Mucosa of descending colon (tissue), 3 donors: ENCODE results near the gene FOXB1. TPM values are rescaled to one million over a fixed set of nuclear protein-coding genes. Genes with fewer than 3 reads are reported as not detected.

Experiments used
- ATAC-seq: fragments of 200-7000 bp; cut with Tn5 transposase; one replicate; pipeline ENCODE4 v1.9.1; 2020; ENCODE audit warnings: mild to moderate bottlenecking, moderate library complexity
- DNase-seq, 3 donors: peaks; one replicate each; pipeline ENCODE4 v3.0.0-alpha.2; 2020
- H3K36me3 ChIP-seq: fragments of 200-600 bp; one replicate; pipeline ENCODE4 v1.8.0; 2021; ENCODE audit warnings: low read depth, mild to moderate bottlenecking
- H3K4me1 ChIP-seq: fragments of 200-600 bp; one replicate; pipeline ENCODE4 v1.8.0; 2021; ENCODE audit warnings: low read depth, mild to moderate bottlenecking
- H3K4me3 ChIP-seq: fragments of 200-600 bp; one replicate; pipeline ENCODE4 v1.8.0; 2021; ENCODE audit warnings: mild to moderate bottlenecking
- H3K9me3 ChIP-seq: fragments of 200-600 bp; one replicate; pipeline ENCODE4 v1.8.0; 2021; ENCODE audit warnings: mild to moderate bottlenecking
- intact Hi-C, 2 donors: fragments of 100-400 bp; cut with DNase I in 1 of 2; cut with micrococcal nuclease in 1 of 2; formaldehyde crosslinking; loops; one replicate each; pipeline versions ENCODE4 v1.11.0 to v1.11.1; 2022; cut with DNase I, micrococcal nuclease
- long read RNA-seq, 2 donors: library from polyadenylated mRNA; unstranded; transcript quantifications; one replicate each; pipeline ENCODE4 v2.0.0, GENCODE V29; 2019 to 2021
- total RNA-seq, 3 donors: library from RNA; stranded (reverse); fragmentation: NEBNext Ultra II Directional in 2 of 3; extraction: Animal tissue kit (Norgen Biotek cat#: 25700) in 2 of 3; gene quantifications; one replicate each; pipeline versions ENCODE4 v1.2.1 to v1.2.4, GENCODE V29; 2021 to 2023
- TF ChIP-seq, protein P1 (sequence below): fragments of 200-600 bp; IDR thresholded peaks from one replicate; pipeline ENCODE4 v1.8.0; 2022; ENCODE audit warnings: antibody characterized with exemption, mild to moderate bottlenecking
- donor health status: DM: no; HTN: no; CAD: no; lungs with moderate emphysema.
- donor health status: DM: no; HTN: no; CAD: no.
- donor health status: DM: no; HTN: yes; CAD: no.

The FOXB1 gene
- not detected for total RNA-seq
- long read RNA-seq, donor 1: 0 reads
- long read RNA-seq, donor 2: 0 reads

GRCh38 chr15:60004009-60004845, at the start of gene FOXB1:
TSS of gene FOXB1 (plus strand) at chr15:60004311. CDS start at chr15:60004964, 653 bp downstream.
- intact Hi-C loops: no loop called here
- no peak within 1 kb of the TSS for H3K4me3 ChIP-seq
- ATAC-seq: peak; percentile 26
- H3K4me1 ChIP-seq: peaks cover 22% of the 10 kb centered on the region
- no peak for DNase-seq
- H3K36me3 ChIP-seq: no peaks in the 10 kb centered on the region
- TF ChIP-seq, protein P1, sequence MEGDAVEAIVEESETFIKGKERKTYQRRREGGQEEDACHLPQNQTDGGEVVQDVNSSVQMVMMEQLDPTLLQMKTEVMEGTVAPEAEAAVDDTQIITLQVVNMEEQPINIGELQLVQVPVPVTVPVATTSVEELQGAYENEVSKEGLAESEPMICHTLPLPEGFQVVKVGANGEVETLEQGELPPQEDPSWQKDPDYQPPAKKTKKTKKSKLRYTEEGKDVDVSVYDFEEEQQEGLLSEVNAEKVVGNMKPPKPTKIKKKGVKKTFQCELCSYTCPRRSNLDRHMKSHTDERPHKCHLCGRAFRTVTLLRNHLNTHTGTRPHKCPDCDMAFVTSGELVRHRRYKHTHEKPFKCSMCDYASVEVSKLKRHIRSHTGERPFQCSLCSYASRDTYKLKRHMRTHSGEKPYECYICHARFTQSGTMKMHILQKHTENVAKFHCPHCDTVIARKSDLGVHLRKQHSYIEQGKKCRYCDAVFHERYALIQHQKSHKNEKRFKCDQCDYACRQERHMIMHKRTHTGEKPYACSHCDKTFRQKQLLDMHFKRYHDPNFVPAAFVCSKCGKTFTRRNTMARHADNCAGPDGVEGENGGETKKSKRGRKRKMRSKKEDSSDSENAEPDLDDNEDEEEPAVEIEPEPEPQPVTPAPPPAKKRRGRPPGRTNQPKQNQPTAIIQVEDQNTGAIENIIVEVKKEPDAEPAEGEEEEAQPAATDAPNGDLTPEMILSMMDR: no peak
- no peaks in the 10 kb centered on the region for H3K9me3 ChIP-seq

- Histone ChIP-seq H3K4me3 (no peak overlapping the region), H3K4me1 (no peaks in the 10 kb centered on the region), H3K9me3 (peaks cover 20% of the 10 kb centered on the region), H3K36me3 (no peaks in the 10 kb centered on the region)
- intact Hi-C loops: no loop called here
- DNase-seq (no peak), ATAC-seq (no peak)
- TF ChIP-seq, protein P1: no peak
These were observed 45.8 kb upstream of the FOXB1 start for GRCh38 chr15:59958288-59958687.

GRCh38 chr15:59960318-59960717, 43.8 kb upstream of the FOXB1 start:
- Histone ChIP-seq H3K36me3 (no peaks in the 10 kb centered on the region), H3K9me3 (peaks cover 24% of the 10 kb centered on the region), H3K4me1 (no peaks in the 10 kb centered on the region), H3K4me3 (no peak overlapping the region)
- ATAC-seq (no peak), DNase-seq (no peak)
- intact Hi-C loops: no loop called here
- TF ChIP-seq, protein P1: no peak

GRCh38 chr15:59963322-59963721, 40.8 kb upstream of the FOXB1 start:
- H3K36me3 ChIP-seq: no peaks in the 10 kb centered on the region
- no peak overlapping the region for H3K4me3 ChIP-seq
- DNase-seq (no peak), ATAC-seq (no peak)
- intact Hi-C loops: no loop called here
- TF ChIP-seq, protein P1: no peak
- H3K4me1 ChIP-seq: no peaks in the 10 kb centered on the region
- H3K9me3 ChIP-seq: peaks cover 24% of the 10 kb centered on the region

DNA sequence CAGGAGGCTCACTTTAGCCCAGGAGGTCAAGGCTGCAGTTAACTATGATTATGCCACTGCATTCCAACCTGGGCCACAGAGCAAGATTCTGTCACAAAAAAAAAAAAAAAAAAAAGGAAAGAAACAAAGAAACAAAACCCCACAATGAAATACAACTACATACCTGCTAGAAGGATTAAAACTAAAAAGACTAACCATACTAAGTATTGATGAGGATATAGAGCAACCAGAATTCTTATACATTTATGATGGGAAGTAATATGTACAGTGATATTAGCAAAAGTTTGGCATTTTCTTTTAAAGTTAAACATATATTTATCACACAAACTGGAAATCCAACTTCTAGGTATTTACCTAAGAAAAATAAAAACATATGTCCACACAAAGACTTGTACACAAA, 40.2 kb upstream of the FOXB1 start:
- intact Hi-C loops: no loop called here
- TF ChIP-seq, protein P1: no peak

More for the DNA sequence above, 40.2 kb upstream of the FOXB1 start:
- DNase-seq (no peak), ATAC-seq (no peak)
- no peak overlapping the region for H3K4me3 ChIP-seq
- H3K9me3 ChIP-seq: peaks cover 24% of the 10 kb centered on the region
- no peaks in the 10 kb centered on the region for H3K4me1 ChIP-seq
- no peaks in the 10 kb centered on the region for H3K36me3 ChIP-seq
